Prostate gland (tissue), 2 donors: ENCODE data around the gene RDX.
A peak's percentile ranks its signal among the peaks of the same experiment; 100 is the strongest.

ENCODE experiments used
- POLR2A ChIP-seq: fragments of 450-650 bp; IDR thresholded peaks from one replicate; pipeline ENCODE4 v1.6.1; 2016; ENCODE audit warnings: antibody characterized with exemption, mild to moderate bottlenecking
- POLR2AphosphoS5 ChIP-seq: sonication (generic); formaldehyde crosslinking; IDR thresholded peaks from one replicate; pipeline ENCODE4 v1.6.1; 2017; ENCODE audit warnings: antibody characterized with exemption
- TF ChIP-seq, protein P1 (sequence below), 4 experiments: fragments of 200-600 bp in 2 of 4; fragments of 450-650 bp in 2 of 4; sonication (generic) in 2 of 4; IDR thresholded peaks; 1 replicate in 3 of 4; 2 replicates in 1 of 4; pipeline ENCODE4 v1.5.1; 2016 to 2019; ENCODE audit warnings: antibody characterized with exemption in 4 of 4, mild to moderate bottlenecking in 2 of 4, moderate library complexity in 2 of 4

DNA sequence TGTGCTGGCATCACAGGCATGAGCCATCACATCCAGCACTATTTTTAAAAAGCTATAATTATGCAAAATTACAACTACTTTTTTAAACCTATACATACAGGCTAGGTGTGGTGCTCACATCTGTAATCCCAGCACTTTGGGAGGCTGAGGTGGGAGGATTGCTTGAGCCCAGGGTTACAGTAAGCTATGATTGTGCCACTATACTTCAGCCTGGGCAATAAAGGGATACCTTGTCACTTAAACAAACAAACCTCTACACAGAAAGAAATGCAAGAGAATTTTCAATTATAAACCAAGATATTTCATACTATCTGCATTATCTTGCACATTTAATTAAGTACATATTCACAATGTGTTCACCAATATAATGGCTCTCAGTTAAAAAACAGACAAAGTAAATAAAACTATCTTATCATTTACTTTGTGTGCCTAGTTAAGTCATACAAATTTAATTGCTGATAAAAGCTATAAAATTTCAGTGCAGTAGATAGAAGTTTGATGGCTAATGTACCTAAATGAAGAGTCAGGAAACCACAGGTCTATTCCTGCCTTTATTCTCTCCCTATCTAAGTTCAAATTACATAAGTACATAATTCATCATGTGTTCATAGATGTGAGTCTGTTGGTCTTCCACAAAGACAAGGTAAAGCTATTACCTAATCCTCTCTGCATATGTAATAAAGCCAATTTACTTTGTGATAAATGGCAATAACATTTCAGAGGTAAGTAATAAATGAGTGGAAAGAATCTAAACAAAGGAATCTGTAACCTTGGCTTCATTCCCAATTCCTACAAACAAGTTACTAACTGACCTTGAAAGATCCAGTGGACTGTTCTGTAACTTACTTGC lies 9.0 kb upstream of the RDX start:
- TF ChIP-seq POLR2A (no peak), POLR2AphosphoS5 (peak; percentile 45)
- TF ChIP-seq, protein P1, sequence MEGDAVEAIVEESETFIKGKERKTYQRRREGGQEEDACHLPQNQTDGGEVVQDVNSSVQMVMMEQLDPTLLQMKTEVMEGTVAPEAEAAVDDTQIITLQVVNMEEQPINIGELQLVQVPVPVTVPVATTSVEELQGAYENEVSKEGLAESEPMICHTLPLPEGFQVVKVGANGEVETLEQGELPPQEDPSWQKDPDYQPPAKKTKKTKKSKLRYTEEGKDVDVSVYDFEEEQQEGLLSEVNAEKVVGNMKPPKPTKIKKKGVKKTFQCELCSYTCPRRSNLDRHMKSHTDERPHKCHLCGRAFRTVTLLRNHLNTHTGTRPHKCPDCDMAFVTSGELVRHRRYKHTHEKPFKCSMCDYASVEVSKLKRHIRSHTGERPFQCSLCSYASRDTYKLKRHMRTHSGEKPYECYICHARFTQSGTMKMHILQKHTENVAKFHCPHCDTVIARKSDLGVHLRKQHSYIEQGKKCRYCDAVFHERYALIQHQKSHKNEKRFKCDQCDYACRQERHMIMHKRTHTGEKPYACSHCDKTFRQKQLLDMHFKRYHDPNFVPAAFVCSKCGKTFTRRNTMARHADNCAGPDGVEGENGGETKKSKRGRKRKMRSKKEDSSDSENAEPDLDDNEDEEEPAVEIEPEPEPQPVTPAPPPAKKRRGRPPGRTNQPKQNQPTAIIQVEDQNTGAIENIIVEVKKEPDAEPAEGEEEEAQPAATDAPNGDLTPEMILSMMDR (IDR thresholded peaks at IDR 0.05): no peak
